ENCODE results near the gene RAC2. TPM values are rescaled to one million over a fixed set of nuclear protein-coding genes. Genes with fewer than 3 reads are reported as not detected.

RAC2 gene
- total and polyA plus RNA-seq, 9 of the 15 experiments (the other 6 are each of a cell fraction or from before 2014, with no cell fraction given) = 22.7 to 103 (median 43.3) TPM

GRCh38 chr22:37214731-37215030 is 29.4 kb downstream of the RAC2 start:
- 55% methylated on average over 6 of the region's 13 CpGs for WGBS (ENCODE audit: insufficient coverage, low coverage, missing lambda C conversion rate)
- no peaks in the 10 kb centered on the region for H4K20me1 ChIP-seq (replicated peaks; ENCODE audit: control insufficient read depth, insufficient read depth, low read length)
- POLR2A ChIA-PET = interaction anchor here (0.7 kb wide), 1 partner anchor 8 kb away, joined by 3 read pairs; no protein-coding TSS in a partner anchor
- CTCF ChIA-PET (ENCODE audit: low intra/inter-chr PET ratio) = no interaction called here
- no peak overlapping the region for H3K4me3 ChIP-seq
- peaks cover 0 to 15% of the 10 kb centered on the region in 2 experiments; a peak in 2 of 5 replicates for H3K27me3 ChIP-seq (ENCODE audit: control insufficient read depth in 2 of 2, insufficient read depth in 2 of 2, low read length in 2 of 2)
- DNase-seq (ENCODE audit: extremely low read depth in 1 of 4, low spot score in 3 of 4) (no peak), FAIRE-seq (no peak), ATAC-seq (no peak)
- intact Hi-C loops (cut with micrococcal nuclease) (no loop called here), in situ Hi-C loops (cut with MboI) (no loop called here)
- no peaks in the 10 kb centered on the region for H3K9me3 ChIP-seq (replicated peaks; ENCODE audit: control insufficient read depth, insufficient read depth, low read depth, low read length)
- H3K4me1 ChIP-seq (replicated peaks in 1 of 2; ENCODE audit: control insufficient read depth in 2 of 2, insufficient read depth in 2 of 2, low read length in 2 of 2) = peaks cover 0 to 17% of the 10 kb centered on the region in 2 experiments; a peak in 3 of 5 replicates
- no peak overlapping the region for H3K4me2 ChIP-seq (ENCODE audit: insufficient read depth, low read length)
- H3K36me3 ChIP-seq (ENCODE audit: control insufficient read depth, insufficient read depth, low read length) = no peaks in the 10 kb centered on the region
- no peak overlapping the region for H3K27ac ChIP-seq (ENCODE audit: extremely low read depth, low read depth, low read length)
- no peaks in the 10 kb centered on the region for H3K9me1 ChIP-seq (ENCODE audit: control insufficient read depth, insufficient read depth, low read length)
- H3K79me2 ChIP-seq (ENCODE audit: control insufficient read depth, insufficient read depth, low read length) = no peaks in the 10 kb centered on the region
- no TSS peak for BruUV-seq (replicated peaks)
- no peak overlapping the region; a peak in 1 of 4 replicates for H3K9ac ChIP-seq (ENCODE audit: insufficient read depth in 1 of 2, low read depth in 2 of 2, low read length in 2 of 2)
- H2AFZ ChIP-seq (ENCODE audit: low read depth, low read length) = no peak overlapping the region
- no peak for TF ChIP-seq ARID2 (IDR thresholded peaks at IDR 0.05)
- TF ChIP-seq SUPT5H (IDR thresholded peaks at IDR 0.05) = no peak
- TF ChIP-seq KLF6 (CRISPR knock-in tag; IDR thresholded peaks at IDR 0.05; ENCODE audit: borderline replicate concordance) = no peak
- no peak for TF ChIP-seq PHTF2 (CRISPR knock-in tag; IDR thresholded peaks at IDR 0.05)
- TF ChIP-seq ELF1 (tag; IDR thresholded peaks at IDR 0.05) = no peak
- TF ChIP-seq ZNF830 (CRISPR knock-in tag; IDR thresholded peaks at IDR 0.05) = no peak
- TF ChIP-seq PML (IDR thresholded peaks at IDR 0.05; ENCODE audit: low read length) = no peak

Data from K562 (cell line).